ENCODE measurements around the gene NUDT21. TPM values are rescaled to one million over a fixed set of nuclear protein-coding genes. Genes with fewer than 3 reads are reported as not detected.

Gene NUDT21
- total and polyA plus RNA-seq, 10 of the 15 experiments (the other 5 are each of a cell fraction or from before 2014, with no cell fraction given) = 70.1 to 229 (median 127) TPM

- no peak for TF ChIP-seq ZBTB33 (IDR thresholded peaks at IDR 0.05)
- TF ChIP-seq NRF1 (conservative IDR thresholded peaks at IDR 0.05; ENCODE audit: low read depth, low read length) = no peak; the same call in 1 of the 2 replicates
- no peak for TF ChIP-seq ZNF207 (IDR thresholded peaks at IDR 0.05; ENCODE audit: borderline replicate concordance)
- no peak for TF ChIP-seq ZNF274 (IDR thresholded peaks at IDR 0.05; ENCODE audit: insufficient read depth, insufficient read length)
- TF ChIP-seq SMAD1 (IDR thresholded peaks at IDR 0.05; ENCODE audit: low read depth, partially characterized antibody) = no peak
- 0 out of 2 replicates have a peak, but pooled peaks have one; percentile 13 for TF ChIP-seq REST (IDR thresholded peaks at IDR 0.05; ENCODE audit: low read depth, low read length)
- TF ChIP-seq FOXK2 (IDR thresholded peaks at IDR 0.05) = peak; percentile 51; the same call in 1 of the 2 replicates
- TF ChIP-seq EED (IDR thresholded peaks at IDR 0.05; ENCODE audit: low read depth) = no peak
- no peak for TF ChIP-seq CEBPB (IDR thresholded peaks at IDR 0.05; ENCODE audit: borderline replicate concordance in 1 of 2, low read depth in 2 of 2, low read length in 2 of 2)
- no peak for TF ChIP-seq GATAD2B (conservative IDR thresholded peaks at IDR 0.05; ENCODE audit: low read depth)
- no peak for TF ChIP-seq TARDBP (IDR thresholded peaks at IDR 0.05; ENCODE audit: borderline replicate concordance)
- TF ChIP-seq IRF4 (IDR thresholded peaks at IDR 0.05; ENCODE audit: low read depth, low read length) = no peak
- no peak for TF ChIP-seq NR2F1 (conservative IDR thresholded peaks at IDR 0.05)
- TF ChIP-seq, protein P1, sequence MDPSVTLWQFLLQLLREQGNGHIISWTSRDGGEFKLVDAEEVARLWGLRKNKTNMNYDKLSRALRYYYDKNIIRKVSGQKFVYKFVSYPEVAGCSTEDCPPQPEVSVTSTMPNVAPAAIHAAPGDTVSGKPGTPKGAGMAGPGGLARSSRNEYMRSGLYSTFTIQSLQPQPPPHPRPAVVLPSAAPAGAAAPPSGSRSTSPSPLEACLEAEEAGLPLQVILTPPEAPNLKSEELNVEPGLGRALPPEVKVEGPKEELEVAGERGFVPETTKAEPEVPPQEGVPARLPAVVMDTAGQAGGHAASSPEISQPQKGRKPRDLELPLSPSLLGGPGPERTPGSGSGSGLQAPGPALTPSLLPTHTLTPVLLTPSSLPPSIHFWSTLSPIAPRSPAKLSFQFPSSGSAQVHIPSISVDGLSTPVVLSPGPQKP (IDR thresholded peaks at IDR 0.05; ENCODE audit: low read depth, low read length) = peak; percentile 65
- TF ChIP-seq STAT3 (IDR thresholded peaks at IDR 0.05; ENCODE audit: low read depth, low read length) = no peak
- TF ChIP-seq MAX (IDR thresholded peaks at IDR 0.05; ENCODE audit: low read depth, low read length) = no peak; the same call in 1 of the 2 replicates
- TF ChIP-seq, protein P2, sequence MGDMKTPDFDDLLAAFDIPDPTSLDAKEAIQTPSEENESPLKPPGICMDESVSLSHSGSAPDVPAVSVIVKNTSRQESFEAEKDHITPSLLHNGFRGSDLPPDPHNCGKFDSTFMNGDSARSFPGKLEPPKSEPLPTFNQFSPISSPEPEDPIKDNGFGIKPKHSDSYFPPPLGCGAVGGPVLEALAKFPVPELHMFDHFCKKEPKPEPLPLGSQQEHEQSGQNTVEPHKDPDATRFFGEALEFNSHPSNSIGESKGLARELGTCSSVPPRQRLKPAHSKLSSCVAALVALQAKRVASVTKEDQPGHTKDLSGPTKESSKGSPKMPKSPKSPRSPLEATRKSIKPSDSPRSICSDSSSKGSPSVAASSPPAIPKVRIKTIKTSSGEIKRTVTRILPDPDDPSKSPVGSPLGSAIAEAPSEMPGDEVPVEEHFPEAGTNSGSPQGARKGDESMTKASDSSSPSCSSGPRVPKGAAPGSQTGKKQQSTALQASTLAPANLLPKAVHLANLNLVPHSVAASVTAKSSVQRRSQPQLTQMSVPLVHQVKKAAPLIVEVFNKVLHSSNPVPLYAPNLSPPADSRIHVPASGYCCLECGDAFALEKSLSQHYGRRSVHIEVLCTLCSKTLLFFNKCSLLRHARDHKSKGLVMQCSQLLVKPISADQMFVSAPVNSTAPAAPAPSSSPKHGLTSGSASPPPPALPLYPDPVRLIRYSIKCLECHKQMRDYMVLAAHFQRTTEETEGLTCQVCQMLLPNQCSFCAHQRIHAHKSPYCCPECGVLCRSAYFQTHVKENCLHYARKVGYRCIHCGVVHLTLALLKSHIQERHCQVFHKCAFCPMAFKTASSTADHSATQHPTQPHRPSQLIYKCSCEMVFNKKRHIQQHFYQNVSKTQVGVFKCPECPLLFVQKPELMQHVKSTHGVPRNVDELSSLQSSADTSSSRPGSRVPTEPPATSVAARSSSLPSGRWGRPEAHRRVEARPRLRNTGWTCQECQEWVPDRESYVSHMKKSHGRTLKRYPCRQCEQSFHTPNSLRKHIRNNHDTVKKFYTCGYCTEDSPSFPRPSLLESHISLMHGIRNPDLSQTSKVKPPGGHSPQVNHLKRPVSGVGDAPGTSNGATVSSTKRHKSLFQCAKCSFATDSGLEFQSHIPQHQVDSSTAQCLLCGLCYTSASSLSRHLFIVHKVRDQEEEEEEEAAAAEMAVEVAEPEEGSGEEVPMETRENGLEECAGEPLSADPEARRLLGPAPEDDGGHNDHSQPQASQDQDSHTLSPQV (IDR thresholded peaks at IDR 0.05) = no peak
- TF ChIP-seq MEF2B (IDR thresholded peaks at IDR 0.05; ENCODE audit: partially characterized antibody, poor library complexity, severe bottlenecking) = no peak
- peak; percentile 92 for TF ChIP-seq POLR2A (IDR thresholded peaks at IDR 0.05; ENCODE audit: low read depth, low read length)
- peak; percentile 59 for TF ChIP-seq MXI1 (IDR thresholded peaks at IDR 0.05; ENCODE audit: low read depth, low read length)
Observed at GRCh38 chr16:56450986-56451752, at the start of gene NUDT21, which contains the start of gene OGFOD1 (continued).

Data from GM12878 (cell line).